Skin epidermis (tissue), 12 donors: Measurements from ENCODE around the gene SUCNR1.
A peak's percentile ranks its signal among the peaks of the same experiment; 100 is the strongest.
"Not testable (repeated sequence)": the region's sequence is repeated elsewhere in the genome, so short reads cannot be mapped to it uniquely, and the experiment has no call there.

Experiments
- H3K27ac ChIP-seq, 21 experiments: fragments of 200-600 bp; sonication (generic) in 11 of 21; one replicate each; pipeline ENCODE4 v1.5.0; 2020; ENCODE audit warnings: mild to moderate bottlenecking in 3 of 21, inconsistent platforms in 2 of 21, moderate library complexity in 2 of 21
- H3K4me3 ChIP-seq, 7 experiments: fragments of 200-600 bp; sonication (generic) in 2 of 7; one replicate each; pipeline ENCODE4 v1.5.0; 2020; ENCODE audit warnings: inconsistent platforms in 2 of 7, mild to moderate bottlenecking in 2 of 7, moderate library complexity in 1 of 7

The SUCNR1 gene

DNA sequence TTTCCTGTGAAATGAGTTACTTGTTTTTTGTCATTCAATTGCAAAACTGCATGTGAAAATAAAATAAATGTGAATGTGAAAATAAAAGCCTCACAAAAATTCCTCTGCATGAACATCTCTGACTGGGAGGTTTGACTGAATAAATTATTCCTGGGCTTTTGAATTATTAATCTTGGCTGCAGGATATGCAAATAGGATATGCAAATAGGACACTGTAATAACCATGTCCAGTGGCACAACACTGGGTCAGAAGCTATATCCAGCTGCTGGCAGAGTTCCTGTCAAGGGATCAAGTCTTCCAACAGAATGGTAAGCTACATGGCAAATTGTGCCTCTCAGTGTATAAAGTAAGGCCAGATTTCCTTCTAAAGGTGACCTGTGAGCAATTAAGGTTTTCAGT lies at the start of gene SUCNR1:
SUCNR1 (plus strand) TSS at position 246 of the 400 bp plus-strand sequence. CDS start 6,250 bp downstream, outside the sequence.
- Histone ChIP-seq H3K27ac (peak within 1 kb of the TSS in 4 of 21 experiments; percentile 15 to 65 (median 20)), H3K4me3 (no peak within 1 kb of the TSS)

DNA sequence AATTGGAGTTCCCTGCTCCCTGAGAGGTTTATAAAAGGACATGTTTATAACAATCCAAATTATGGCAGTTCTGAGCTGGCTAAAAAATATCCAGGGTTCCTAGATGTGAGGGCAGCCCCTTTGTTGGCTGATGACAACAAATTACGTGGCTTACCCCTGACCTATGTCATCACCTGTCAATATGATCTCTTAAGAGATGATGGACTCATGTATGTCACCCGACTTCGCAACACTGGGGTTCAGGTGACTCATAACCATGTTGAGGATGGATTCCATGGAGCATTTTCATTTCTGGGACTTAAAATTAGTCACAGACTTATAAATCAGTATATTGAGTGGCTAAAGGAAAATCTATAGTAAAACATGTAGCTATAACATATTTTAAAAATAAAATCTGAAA lies 45.6 kb upstream of the SUCNR1 start:
- Histone ChIP-seq H3K4me3 (no peak overlapping the region), H3K27ac (no peak overlapping the region)

DNA sequence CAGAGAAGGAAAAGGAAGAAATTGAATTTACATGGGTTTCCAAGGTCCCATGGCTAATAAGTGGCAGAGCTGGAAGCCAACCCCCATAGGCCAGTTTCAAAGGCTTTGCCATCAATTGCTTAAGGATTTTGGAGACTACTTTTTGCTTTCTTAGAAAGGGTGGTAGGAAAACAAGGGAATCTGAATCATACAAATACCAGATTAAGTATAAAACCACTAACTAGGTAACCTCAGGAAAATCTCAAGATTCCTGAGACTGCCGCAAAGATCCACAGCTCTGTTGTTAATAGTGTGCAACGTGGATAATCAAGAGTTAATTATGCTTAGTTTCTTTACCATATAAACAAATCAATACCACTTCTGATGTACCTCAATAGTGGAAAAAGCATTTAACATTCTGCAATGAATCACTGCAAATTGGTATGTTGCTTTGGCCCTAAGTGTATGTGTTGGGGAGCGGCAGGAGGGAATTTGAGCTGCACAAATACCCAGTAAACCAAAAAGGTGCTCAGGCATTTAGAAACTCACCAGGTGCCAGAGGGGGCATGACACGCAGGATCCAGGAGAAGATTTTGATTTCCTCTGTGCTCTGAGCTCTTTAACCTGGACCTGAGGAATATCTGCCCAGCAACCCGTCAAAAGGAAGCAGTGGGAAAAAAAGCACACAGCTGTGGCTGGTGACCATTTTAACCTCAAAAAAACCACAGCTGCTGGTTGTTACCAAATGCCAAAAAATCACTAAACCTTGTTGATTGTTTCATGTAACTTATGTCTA lies 37.5 kb upstream of the SUCNR1 start:
- peak overlapping the region in 4 of 21 experiments; percentile 16 to 76 (median 38) for H3K27ac ChIP-seq

DNA sequence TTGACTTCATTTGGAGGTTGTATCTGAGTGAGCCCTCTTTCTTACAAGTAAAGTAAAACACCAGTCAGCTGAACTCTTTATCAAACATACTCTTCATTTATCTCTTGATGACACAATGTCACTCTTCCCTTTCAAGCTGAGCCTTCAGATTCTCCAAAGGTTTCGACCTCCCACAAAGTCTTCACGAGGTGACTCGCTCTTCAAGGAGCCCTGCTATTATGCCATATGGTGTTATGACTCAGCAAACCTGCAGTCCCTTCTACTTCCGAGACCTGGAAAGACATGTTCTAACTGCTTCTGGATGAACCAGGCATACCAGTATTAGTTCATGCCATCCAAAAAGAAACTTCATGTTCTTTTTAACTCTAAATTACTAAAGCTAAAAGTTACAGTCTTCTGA lies 36.4 kb upstream of the SUCNR1 start:
- H3K4me3 ChIP-seq = no peak overlapping the region
- H3K27ac ChIP-seq = peak overlapping the region in 14 of 21 experiments; percentile 1 to 76 (median 28)

More for the DNA sequence above, 37.5 kb upstream of the SUCNR1 start:
- H3K4me3 ChIP-seq = no peak overlapping the region

DNA sequence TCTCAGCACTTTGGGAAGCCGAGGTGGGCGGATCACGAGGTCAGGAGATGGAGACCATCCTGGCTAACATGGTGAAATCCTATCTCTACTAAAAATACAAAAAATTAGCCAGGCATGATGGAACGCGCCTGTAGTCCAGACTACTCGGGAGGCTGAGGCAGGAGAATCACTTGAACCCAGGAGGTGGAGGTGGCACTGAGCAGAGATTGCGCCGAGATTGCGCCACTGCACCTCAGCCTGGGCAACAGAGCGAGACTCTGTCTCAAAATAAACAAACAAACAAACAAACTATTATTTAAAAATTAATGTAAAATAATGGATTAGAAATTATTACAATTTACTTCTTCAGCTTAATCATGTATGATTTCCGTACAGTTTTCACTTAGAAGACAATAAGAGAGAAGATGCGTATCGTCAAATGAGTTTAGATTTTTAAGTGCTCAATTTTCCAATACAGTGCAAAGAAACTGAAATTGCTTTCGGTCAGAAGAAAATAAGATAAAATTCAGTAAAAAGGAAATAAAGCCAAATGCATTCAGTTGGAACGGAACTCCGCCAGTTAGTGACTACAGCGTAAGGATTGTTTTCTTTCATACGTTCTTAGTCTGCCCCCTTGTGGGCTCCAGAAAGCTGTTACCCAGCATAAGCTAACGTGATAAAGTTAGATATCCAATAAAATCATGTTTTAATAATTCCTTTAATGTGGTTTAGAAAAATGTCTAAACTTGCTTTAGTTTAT lies 34.7 kb upstream of the SUCNR1 start:
- peak overlapping the region in 3 of 7 experiments; percentile 6 to 20 (median 17) for H3K4me3 ChIP-seq
- no peak overlapping the region for H3K27ac ChIP-seq

DNA sequence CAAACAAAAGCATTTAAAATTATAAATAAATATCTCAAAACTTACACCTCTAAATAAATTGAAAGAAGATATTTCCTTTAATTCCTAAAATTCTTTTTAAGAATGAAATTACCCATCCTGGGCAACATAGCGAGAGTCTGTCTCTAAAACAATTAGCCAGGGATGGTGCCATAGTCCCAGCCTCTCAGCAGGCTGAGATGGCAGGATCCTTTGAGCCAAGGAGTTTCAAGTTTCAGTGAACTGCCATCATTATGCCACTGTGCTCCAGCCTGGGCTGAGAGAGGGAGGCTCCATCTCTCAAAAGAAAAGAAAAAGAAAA lies 34.2 kb upstream of the SUCNR1 start:
- Histone ChIP-seq H3K27ac (no peak overlapping the region), H3K4me3 (no peak overlapping the region)

- H3K27ac ChIP-seq = no peak overlapping the region
- H3K4me3 ChIP-seq = no peak overlapping the region
Observed at GRCh38 chr3:151841801-151842200, 31.6 kb upstream of the SUCNR1 start.

DNA sequence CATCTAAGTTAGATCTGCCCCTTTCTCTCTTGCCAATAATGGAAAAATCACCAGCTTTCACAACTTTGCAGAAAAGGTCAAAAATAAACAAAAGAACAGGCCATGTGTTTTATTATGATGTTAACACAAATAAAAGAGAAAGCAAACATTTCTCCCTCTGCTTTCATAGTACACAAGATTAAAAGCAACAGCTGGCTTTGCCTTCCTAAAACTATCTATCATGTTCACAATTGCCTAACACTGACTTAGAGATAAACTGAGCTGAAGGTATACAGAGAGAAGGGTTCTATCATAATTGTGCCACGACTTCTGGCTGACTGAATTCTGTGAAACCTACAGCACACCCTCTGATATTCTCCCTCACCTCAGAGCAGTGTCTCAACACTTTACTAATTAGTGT lies 30.2 kb upstream of the SUCNR1 start:
- Histone ChIP-seq H3K4me3 (no peak overlapping the region), H3K27ac (no peak overlapping the region)

- no peak overlapping the region for H3K27ac ChIP-seq
Observed at GRCh38 chr3:151845306-151845905, 28.0 kb upstream of the SUCNR1 start.

GRCh38 chr3:151850065-151850464 lies 23.4 kb upstream of the SUCNR1 start:
- not testable (repeated sequence) for H3K27ac ChIP-seq, H3K4me3 ChIP-seq

More at GRCh38 chr3:151845306-151845905, 28.0 kb upstream of the SUCNR1 start:
- no peak overlapping the region for H3K4me3 ChIP-seq

DNA sequence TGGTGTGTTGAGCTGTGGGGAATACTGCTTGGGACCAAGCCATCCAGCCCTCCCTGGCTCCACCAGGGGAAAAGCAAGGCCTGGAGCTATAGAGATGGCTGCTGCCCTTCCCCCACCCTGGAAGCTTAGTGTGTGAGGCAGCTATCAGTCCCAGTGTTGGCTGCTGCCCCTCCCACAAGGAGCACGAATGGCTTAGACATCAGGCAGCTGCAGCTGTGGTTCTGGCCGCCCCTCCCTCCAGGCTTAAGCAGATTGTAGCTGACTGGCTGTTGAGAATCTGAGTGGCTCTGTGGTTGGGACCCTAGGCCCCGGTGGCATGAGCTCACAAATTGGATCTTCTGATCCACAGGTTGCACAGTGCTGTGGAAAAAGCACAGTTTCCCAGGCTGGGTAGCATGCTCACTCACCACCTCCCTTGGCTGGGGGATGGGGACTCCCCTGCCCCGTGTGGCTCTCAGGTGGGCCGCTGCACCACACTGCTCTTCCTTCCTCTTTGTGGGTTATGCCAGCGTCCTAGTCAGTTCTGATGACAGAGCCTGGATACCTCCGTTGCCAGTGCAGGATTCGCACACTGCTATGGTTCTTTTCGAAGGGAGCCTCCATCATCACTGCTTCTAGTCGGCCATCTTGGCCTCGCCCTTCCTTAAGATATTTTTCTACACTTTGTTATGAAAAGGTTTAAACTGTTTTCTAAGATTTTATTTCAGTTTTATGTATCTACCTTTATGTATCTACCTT lies 21.2 kb upstream of the SUCNR1 start:
- no peak overlapping the region for H3K27ac ChIP-seq
- no peak overlapping the region for H3K4me3 ChIP-seq

DNA sequence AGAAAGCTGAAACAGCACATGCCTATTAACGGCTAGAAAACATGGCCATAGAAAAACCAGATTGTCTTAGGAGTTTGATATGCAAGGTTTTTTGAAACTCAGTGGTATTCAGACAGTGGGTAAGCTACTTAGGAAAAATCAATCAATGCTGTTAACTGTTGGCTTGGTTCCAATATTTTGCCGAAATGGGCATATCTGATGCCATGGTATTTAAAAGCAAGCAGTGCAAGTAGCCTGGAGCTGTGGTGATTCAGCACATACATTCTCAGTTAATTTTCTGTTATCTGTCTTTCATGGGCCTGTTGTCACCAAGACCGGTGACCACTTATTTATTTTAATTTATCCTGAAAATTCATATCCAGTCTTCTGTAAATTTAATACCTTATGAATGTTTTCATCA lies 17.3 kb upstream of the SUCNR1 start:
- Histone ChIP-seq H3K27ac (no peak overlapping the region), H3K4me3 (no peak overlapping the region)

GRCh38 chr3:151856641-151857040 lies 16.8 kb upstream of the SUCNR1 start:
- H3K4me3 ChIP-seq = no peak overlapping the region
- no peak overlapping the region for H3K27ac ChIP-seq

DNA sequence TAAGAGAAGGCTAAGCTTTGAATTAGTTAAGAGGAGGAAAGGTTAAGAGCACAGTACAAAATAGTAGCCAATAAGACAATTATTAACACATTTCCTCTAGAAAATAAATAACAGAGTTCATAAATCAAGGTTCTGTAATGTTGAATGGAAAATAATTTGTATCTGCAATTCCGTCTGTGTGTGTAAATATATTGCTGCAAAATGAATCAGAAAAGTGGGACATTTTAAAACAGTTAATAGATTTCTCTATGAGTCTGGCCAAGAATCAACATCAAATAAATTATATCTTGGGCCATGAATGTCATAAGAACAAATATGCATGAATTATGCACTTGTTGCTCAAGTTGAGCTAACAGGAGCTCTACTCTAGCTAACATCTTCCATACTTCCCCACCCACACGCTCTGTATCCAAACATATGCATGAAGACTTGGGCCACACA lies 14.2 kb upstream of the SUCNR1 start:
- Histone ChIP-seq H3K27ac (no peak overlapping the region), H3K4me3 (no peak overlapping the region)

GRCh38 chr3:151859905-151860304 lies 13.5 kb upstream of the SUCNR1 start:
- Histone ChIP-seq H3K27ac (no peak overlapping the region), H3K4me3 (no peak overlapping the region)

GRCh38 chr3:151863611-151864010 lies 9.8 kb upstream of the SUCNR1 start:
- H3K4me3 ChIP-seq = no peak overlapping the region
- no peak overlapping the region for H3K27ac ChIP-seq

- H3K4me3 ChIP-seq = no peak overlapping the region
- no peak overlapping the region for H3K27ac ChIP-seq
Observed at GRCh38 chr3:151864423-151865101, 8.9 kb upstream of the SUCNR1 start.

DNA sequence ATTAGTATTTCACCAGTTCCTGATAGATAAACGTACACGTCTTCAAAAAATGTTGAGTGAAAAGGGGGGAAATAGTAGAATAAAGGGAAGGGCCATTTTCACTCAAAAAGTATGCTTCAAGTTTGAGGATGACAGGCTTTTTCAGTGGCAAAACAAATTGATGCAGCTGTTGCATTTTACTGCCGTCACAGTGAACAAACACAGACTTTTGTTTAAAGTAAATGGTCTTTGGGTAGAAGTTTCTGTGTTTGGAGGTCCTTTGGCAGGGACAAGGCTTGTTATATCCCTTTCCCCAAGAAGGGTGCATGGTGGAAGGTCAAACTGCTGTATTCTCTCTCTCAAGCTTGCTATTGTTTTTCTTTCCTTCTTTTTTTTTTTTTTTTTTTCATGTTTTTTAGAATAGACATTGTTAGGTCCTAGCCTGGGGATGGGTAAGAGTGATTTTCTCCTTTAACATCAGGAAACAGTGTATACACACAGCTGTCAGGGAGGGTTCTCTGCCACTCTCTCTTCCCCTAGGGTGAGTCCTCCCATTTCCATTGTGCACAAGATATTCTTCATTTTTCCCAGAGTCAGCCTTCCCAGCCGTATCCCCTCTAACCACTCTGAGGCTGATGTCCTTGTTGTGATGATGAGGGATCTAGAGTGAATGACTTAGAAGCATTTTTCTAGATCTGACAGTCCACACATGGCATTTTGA lies 6.6 kb upstream of the SUCNR1 start:
- Histone ChIP-seq H3K4me3 (no peak overlapping the region), H3K27ac (no peak overlapping the region)

- no peak overlapping the region for H3K4me3 ChIP-seq
Observed at GRCh38 chr3:151867666-151868065, 5.8 kb upstream of the SUCNR1 start.

More at GRCh38 chr3:151867666-151868065, 5.8 kb upstream of the SUCNR1 start:
- no peak overlapping the region for H3K27ac ChIP-seq
